ENCODE measurements around the gene TCF7.
"Not testable (repeated sequence)": the region's sequence is repeated elsewhere in the genome, so short reads cannot be mapped to it uniquely, and the experiment has no call there.

Gene TCF7

GRCh38 chr5:134145779-134146581, 31.5 kb downstream of the TCF7 start:
- DNase-seq: peak; percentile 84

- peak; percentile 19 for DNase-seq
Observed at GRCh38 chr5:134146651-134147518, 32.4 kb downstream of the TCF7 start.

- no peak for DNase-seq
Observed at GRCh38 chr5:134148316-134148715, 33.8 kb downstream of the TCF7 start.

- DNase-seq: no peak
Observed at GRCh38 chr5:134148986-134149539, 34.6 kb downstream of the TCF7 start.

- no peak for DNase-seq
Observed at GRCh38 chr5:134149571-134150303, 35.3 kb downstream of the TCF7 start.

- DNase-seq: no peak
Observed at GRCh38 chr5:134151723-134152122, 37.2 kb downstream of the TCF7 start.

- DNase-seq: not testable (repeated sequence)
Observed at GRCh38 chr5:134152173-134152832, 37.8 kb downstream of the TCF7 start.

GRCh38 chr5:134153241-134153640, 38.8 kb downstream of the TCF7 start:
- DNase-seq: no peak

- DNase-seq: no peak
Observed at GRCh38 chr5:134153657-134154056, 39.2 kb downstream of the TCF7 start.

GRCh38 chr5:134161513-134162395, 47.3 kb downstream of the TCF7 start:
- no peak for DNase-seq

GRCh38 chr5:134162592-134162991, 48.1 kb downstream of the TCF7 start:
- no peak for DNase-seq

- DNase-seq: no peak
Observed at GRCh38 chr5:134171972-134172371, 57.5 kb downstream of the TCF7 start.

GRCh38 chr5:134174841-134175839, 60.7 kb downstream of the TCF7 start:
- peak; percentile 44 for DNase-seq

- peak; percentile 43 for DNase-seq
Observed at GRCh38 chr5:134175921-134176510, 61.5 kb downstream of the TCF7 start.

- peak; percentile 84 for DNase-seq
Observed at GRCh38 chr5:134176511-134177368, 62.3 kb downstream of the TCF7 start, which contains the start of gene SKP1. Gene SKP1, minus strand, starts transcription at chr5:134176950. Its CDS starts 2,928 bp downstream, at chr5:134174022.

- peak; percentile 40 for DNase-seq
Observed at GRCh38 chr5:134177369-134178095, 63.1 kb downstream of the TCF7 start.

GRCh38 chr5:134178096-134178419, 63.6 kb downstream of the TCF7 start:
- no peak for DNase-seq

- DNase-seq: no peak
Observed at GRCh38 chr5:134183481-134183880, 69.0 kb downstream of the TCF7 start.
